Tibial nerve (tissue), 3 donors: Measurements from ENCODE around the gene CCDC88B.

Experiments used
- POLR2A ChIP-seq, 2 donors: fragments of 450-650 bp; IDR thresholded peaks; one replicate each; pipeline ENCODE4 v1.6.1; 2017; ENCODE audit warnings: antibody characterized with exemption in 2 of 2, mild to moderate bottlenecking in 2 of 2, moderate library complexity in 2 of 2
- TF ChIP-seq, protein P1 (sequence below), 5 experiments: fragments of 200-600 bp in 3 of 5; fragments of 450-650 bp in 2 of 5; sonication (generic) in 3 of 5; IDR thresholded peaks; one replicate each; pipeline ENCODE4 v1.5.1; 2016 to 2019; ENCODE audit warnings: antibody characterized with exemption in 5 of 5, mild to moderate bottlenecking in 3 of 5, moderate library complexity in 2 of 5

DNA sequence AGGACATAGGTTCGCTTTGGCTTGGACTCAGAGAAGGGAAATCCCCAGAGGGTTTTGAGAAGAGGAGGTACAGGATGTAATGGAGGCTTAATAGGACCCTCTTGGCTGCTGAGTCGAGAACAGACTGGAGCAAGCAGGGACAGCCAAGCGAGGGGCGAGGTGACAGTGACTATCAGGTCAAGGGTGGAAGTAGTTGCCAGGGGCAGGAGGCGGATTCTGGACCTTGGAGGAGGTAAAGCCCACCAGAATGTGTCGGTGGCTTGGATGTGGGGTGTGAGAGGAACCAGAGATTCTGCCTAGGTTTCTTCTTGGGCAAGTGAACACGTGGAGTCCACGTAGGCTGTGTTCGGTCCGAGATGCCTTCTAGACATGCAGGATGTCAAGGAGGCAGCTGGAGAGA lies 27.1 kb upstream of the CCDC88B start:
- no peak for TF ChIP-seq POLR2A (IDR thresholded peaks at IDR 0.05)
- TF ChIP-seq, protein P1, sequence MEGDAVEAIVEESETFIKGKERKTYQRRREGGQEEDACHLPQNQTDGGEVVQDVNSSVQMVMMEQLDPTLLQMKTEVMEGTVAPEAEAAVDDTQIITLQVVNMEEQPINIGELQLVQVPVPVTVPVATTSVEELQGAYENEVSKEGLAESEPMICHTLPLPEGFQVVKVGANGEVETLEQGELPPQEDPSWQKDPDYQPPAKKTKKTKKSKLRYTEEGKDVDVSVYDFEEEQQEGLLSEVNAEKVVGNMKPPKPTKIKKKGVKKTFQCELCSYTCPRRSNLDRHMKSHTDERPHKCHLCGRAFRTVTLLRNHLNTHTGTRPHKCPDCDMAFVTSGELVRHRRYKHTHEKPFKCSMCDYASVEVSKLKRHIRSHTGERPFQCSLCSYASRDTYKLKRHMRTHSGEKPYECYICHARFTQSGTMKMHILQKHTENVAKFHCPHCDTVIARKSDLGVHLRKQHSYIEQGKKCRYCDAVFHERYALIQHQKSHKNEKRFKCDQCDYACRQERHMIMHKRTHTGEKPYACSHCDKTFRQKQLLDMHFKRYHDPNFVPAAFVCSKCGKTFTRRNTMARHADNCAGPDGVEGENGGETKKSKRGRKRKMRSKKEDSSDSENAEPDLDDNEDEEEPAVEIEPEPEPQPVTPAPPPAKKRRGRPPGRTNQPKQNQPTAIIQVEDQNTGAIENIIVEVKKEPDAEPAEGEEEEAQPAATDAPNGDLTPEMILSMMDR (IDR thresholded peaks at IDR 0.05): no peak
